SK-N-SH treated with all-trans-retinoic acid at 6 μM for 48 hours (cell line): ENCODE measurements around the gene RAB39B.

Experiments
- ATAC-seq: fragments of 200-7000 bp; cut with Tn5 transposase; 3 replicates; pipeline ENCODE4 v1.9.1; 2020; ENCODE audit warnings: mild to moderate bottlenecking, moderate library complexity
- ARNTL ChIP-seq: fragments of 450-650 bp; formaldehyde crosslinking; IDR thresholded peaks from 2 replicates; pipeline ENCODE4 v1.5.0; 2020; ENCODE audit warnings: low read depth, mild to moderate bottlenecking, moderate library complexity, borderline replicate concordance
- BACH2 ChIP-seq: fragments of 250-450 bp; sonication (Bioruptor Pico); IDR thresholded peaks from 2 replicates; pipeline ENCODE4 v1.9.0; 2021; ENCODE audit warnings: mild to moderate bottlenecking, borderline replicate concordance
- CSDC2 ChIP-seq: fragments of 250-450 bp; sonication (Bioruptor Pico); IDR thresholded peaks from 2 replicates; pipeline ENCODE4 v1.5.0; 2020; ENCODE audit warnings: mild to moderate bottlenecking, moderate library complexity
- ESRRG ChIP-seq: fragments of 250-450 bp; sonication (Bioruptor Pico); IDR thresholded peaks from 2 replicates; pipeline ENCODE4 v1.6.1; 2021; ENCODE audit warnings: mild to moderate bottlenecking
- GLIS3 ChIP-seq: fragments of 250-450 bp; sonication (Bioruptor Pico); IDR thresholded peaks from 2 replicates; pipeline ENCODE4 v1.5.0; 2020; ENCODE audit warnings: mild to moderate bottlenecking, moderate library complexity
- ISL1 ChIP-seq: fragments of 250-450 bp; sonication (Bioruptor Pico); IDR thresholded peaks from 2 replicates; pipeline ENCODE4 v2.1.2; 2022; ENCODE audit warnings: mild to moderate bottlenecking, moderate library complexity
- OSR1 ChIP-seq: fragments of 250-450 bp; sonication (Bioruptor Pico); IDR thresholded peaks from 2 replicates; pipeline ENCODE4 v1.8.0; 2022; ENCODE audit warnings: moderate library complexity, mild to moderate bottlenecking, inconsistent platforms
- PPARA ChIP-seq: fragments of 250-450 bp; sonication (Bioruptor Pico); IDR thresholded peaks from 2 replicates; pipeline ENCODE4 v1.5.0; 2020; ENCODE audit warnings: mild to moderate bottlenecking, borderline replicate concordance
- RARB ChIP-seq: fragments of 250-450 bp; sonication (Bioruptor Pico); IDR thresholded peaks from 2 replicates; pipeline ENCODE4 v1.8.0; 2021; ENCODE audit warnings: mild to moderate bottlenecking, moderate library complexity
- SNAI2 ChIP-seq: fragments of 250-450 bp; sonication (Bioruptor Pico); IDR thresholded peaks from 2 replicates; pipeline ENCODE4 v1.5.0; 2020; ENCODE audit warnings: mild to moderate bottlenecking, moderate library complexity
- TCF4 ChIP-seq: fragments of 250-450 bp; sonication (Bioruptor Pico); IDR thresholded peaks from 2 replicates; pipeline ENCODE4 v1.8.0; 2021; ENCODE audit warnings: mild to moderate bottlenecking, moderate library complexity, borderline replicate concordance
- TOX ChIP-seq: fragments of 250-450 bp; sonication (Bioruptor Pico); IDR thresholded peaks from 2 replicates; pipeline ENCODE4 v1.8.0; 2021; ENCODE audit warnings: mild to moderate bottlenecking, moderate library complexity, borderline replicate concordance
- ZC3H10 ChIP-seq: fragments of 250-450 bp; sonication (Bioruptor Pico); IDR thresholded peaks from 2 replicates; pipeline ENCODE4 v1.5.1; 2021; ENCODE audit warnings: mild to moderate bottlenecking, moderate library complexity
- ZFP3 ChIP-seq: fragments of 250-450 bp; sonication (Bioruptor Pico); IDR thresholded peaks from 2 replicates; pipeline ENCODE4 v1.5.0; 2020; ENCODE audit warnings: mild to moderate bottlenecking, moderate library complexity
- ZFP30 ChIP-seq: fragments of 450-650 bp; formaldehyde crosslinking; IDR thresholded peaks from 2 replicates; pipeline ENCODE4 v1.5.0; 2022; ENCODE audit warnings: mild to moderate bottlenecking, moderate library complexity
- ZNF565 ChIP-seq: fragments of 450-650 bp; formaldehyde crosslinking; conservative IDR thresholded peaks from 2 replicates; pipeline ENCODE4 v1.5.0; 2020; ENCODE audit warnings: low read depth, mild to moderate bottlenecking, moderate library complexity
- ZNF70 ChIP-seq: fragments of 450-650 bp; formaldehyde crosslinking; IDR thresholded peaks from 2 replicates; pipeline ENCODE4 v1.5.0; 2020; ENCODE audit warnings: mild to moderate bottlenecking, moderate library complexity
- ZNF8 ChIP-seq: fragments of 450-650 bp; formaldehyde crosslinking; IDR thresholded peaks from 2 replicates; pipeline ENCODE4 v1.5.0; 2020; ENCODE audit warnings: mild to moderate bottlenecking, moderate library complexity
- TF ChIP-seq, protein P1 (sequence below): fragments of 250-450 bp; sonication (Bioruptor Pico); IDR thresholded peaks from 2 replicates; pipeline ENCODE4 v1.8.0; 2021; ENCODE audit warnings: low read depth, mild to moderate bottlenecking, moderate library complexity, borderline replicate concordance
- TF ChIP-seq, protein P2 (sequence below): fragments of 250-450 bp; sonication (Bioruptor Pico); IDR thresholded peaks from 2 replicates; pipeline ENCODE4 v1.5.1; 2020; ENCODE audit warnings: low read depth, mild to moderate bottlenecking, moderate library complexity
- TF ChIP-seq, protein P3 (sequence below): fragments of 250-450 bp; sonication (Bioruptor Pico); IDR thresholded peaks from 2 replicates; pipeline ENCODE4 v1.5.1; 2021; ENCODE audit warnings: mild to moderate bottlenecking, moderate library complexity
- TF ChIP-seq, protein P4 (sequence below): fragments of 250-450 bp; sonication (Bioruptor Pico); IDR thresholded peaks from 2 replicates; pipeline ENCODE4 v1.8.0; 2020; ENCODE audit warnings: mild to moderate bottlenecking, moderate library complexity, borderline replicate concordance

The RAB39B gene

DNA sequence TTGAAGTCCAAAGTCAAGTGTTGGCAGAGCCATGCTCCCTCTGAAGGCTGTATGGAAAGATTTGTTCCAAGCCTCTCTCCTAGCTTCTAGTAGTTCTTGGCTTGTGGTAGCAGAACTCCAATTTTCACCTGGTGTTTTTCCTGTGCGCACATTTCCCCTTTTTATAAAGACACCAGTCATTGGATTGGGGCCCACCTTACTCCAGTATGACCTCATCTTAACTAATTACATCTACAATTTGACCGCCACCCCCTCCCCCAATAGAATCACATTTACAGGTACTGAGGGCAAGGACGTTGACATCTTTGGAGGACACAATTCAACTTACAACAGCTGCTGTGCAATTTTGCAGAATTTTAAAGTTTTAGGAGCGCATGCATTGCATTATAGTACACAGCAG lies 16.8 kb downstream of the RAB39B start:
- TF ChIP-seq, protein P1, sequence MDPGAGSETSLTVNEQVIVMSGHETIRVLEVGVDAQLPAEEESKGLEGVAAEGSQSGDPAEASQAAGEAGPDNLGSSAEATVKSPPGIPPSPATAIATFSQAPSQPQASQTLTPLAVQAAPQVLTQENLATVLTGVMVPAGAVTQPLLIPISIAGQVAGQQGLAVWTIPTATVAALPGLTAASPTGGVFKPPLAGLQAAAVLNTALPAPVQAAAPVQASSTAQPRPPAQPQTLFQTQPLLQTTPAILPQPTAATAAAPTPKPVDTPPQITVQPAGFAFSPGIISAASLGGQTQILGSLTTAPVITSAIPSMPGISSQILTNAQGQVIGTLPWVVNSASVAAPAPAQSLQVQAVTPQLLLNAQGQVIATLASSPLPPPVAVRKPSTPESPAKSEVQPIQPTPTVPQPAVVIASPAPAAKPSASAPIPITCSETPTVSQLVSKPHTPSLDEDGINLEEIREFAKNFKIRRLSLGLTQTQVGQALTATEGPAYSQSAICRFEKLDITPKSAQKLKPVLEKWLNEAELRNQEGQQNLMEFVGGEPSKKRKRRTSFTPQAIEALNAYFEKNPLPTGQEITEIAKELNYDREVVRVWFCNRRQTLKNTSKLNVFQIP (CRISPR knock-in tag), result no peak
- TF ChIP-seq CSDC2 (CRISPR knock-in tag) (no peak), TCF4 (CRISPR knock-in tag) (no peak), ISL1 (CRISPR knock-in tag) (no peak), OSR1 (CRISPR knock-in tag) (no peak), ARNTL (no peak), ZC3H10 (CRISPR knock-in tag) (no peak), SNAI2 (no peak), RARB (CRISPR knock-in tag) (no peak), ZFP3 (CRISPR knock-in tag) (no peak), BACH2 (CRISPR knock-in tag) (no peak), ESRRG (CRISPR knock-in tag) (no peak), ZNF8 (CRISPR knock-in tag) (no peak), ZFP30 (CRISPR knock-in tag) (no peak), ZNF565 (CRISPR knock-in tag) (no peak)
- TF ChIP-seq, protein P2, sequence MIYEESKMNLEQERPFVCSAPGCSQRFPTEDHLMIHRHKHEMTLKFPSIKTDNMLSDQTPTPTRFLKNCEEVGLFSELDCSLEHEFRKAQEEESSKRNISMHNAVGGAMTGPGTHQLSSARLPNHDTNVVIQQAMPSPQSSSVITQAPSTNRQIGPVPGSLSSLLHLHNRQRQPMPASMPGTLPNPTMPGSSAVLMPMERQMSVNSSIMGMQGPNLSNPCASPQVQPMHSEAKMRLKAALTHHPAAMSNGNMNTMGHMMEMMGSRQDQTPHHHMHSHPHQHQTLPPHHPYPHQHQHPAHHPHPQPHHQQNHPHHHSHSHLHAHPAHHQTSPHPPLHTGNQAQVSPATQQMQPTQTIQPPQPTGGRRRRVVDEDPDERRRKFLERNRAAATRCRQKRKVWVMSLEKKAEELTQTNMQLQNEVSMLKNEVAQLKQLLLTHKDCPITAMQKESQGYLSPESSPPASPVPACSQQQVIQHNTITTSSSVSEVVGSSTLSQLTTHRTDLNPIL (CRISPR knock-in tag), result no peak
- TF ChIP-seq, protein P3, sequence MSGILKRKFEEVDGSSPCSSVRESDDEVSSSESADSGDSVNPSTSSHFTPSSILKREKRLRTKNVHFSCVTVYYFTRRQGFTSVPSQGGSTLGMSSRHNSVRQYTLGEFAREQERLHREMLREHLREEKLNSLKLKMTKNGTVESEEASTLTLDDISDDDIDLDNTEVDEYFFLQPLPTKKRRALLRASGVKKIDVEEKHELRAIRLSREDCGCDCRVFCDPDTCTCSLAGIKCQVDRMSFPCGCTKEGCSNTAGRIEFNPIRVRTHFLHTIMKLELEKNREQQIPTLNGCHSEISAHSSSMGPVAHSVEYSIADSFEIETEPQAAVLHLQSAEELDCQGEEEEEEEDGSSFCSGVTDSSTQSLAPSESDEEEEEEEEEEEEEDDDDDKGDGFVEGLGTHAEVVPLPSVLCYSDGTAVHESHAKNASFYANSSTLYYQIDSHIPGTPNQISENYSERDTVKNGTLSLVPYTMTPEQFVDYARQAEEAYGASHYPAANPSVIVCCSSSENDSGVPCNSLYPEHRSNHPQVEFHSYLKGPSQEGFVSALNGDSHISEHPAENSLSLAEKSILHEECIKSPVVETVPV (CRISPR knock-in tag), result no peak
- TF ChIP-seq, protein P4, sequence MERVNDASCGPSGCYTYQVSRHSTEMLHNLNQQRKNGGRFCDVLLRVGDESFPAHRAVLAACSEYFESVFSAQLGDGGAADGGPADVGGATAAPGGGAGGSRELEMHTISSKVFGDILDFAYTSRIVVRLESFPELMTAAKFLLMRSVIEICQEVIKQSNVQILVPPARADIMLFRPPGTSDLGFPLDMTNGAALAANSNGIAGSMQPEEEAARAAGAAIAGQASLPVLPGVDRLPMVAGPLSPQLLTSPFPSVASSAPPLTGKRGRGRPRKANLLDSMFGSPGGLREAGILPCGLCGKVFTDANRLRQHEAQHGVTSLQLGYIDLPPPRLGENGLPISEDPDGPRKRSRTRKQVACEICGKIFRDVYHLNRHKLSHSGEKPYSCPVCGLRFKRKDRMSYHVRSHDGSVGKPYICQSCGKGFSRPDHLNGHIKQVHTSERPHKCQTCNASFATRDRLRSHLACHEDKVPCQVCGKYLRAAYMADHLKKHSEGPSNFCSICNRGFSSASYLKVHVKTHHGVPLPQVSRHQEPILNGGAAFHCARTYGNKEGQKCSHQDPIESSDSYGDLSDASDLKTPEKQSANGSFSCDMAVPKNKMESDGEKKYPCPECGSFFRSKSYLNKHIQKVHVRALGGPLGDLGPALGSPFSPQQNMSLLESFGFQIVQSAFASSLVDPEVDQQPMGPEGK, result no peak
- ATAC-seq, result no peak

DNA sequence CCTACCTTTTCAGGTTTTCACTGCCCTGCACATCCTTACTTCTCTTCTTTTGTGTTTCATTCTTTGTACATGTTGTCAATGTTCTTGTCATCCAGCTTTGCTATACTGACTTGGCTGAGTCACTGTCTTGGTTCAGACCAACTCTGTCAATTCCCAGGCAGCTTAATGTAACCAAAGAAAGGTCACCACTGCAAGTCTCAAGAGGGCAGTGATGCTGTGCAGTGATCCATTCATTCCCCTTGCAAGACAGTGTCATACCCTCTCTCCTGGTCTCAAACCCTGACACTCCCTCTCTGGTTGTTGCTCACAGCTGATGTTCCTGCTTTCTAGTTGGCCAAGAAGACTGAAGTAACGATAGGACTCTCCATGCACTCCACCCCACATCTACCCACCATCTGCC lies 17.5 kb downstream of the RAB39B start:
- no peak for ATAC-seq
- TF ChIP-seq ZC3H10 (CRISPR knock-in tag), result no peak
- no peak for TF ChIP-seq ZNF565 (CRISPR knock-in tag)
- TF ChIP-seq GLIS3 (CRISPR knock-in tag), result no peak
- TF ChIP-seq ZNF70 (CRISPR knock-in tag), result no peak
- TF ChIP-seq ESRRG (CRISPR knock-in tag), result no peak
- no peak for TF ChIP-seq PPARA (CRISPR knock-in tag)
- no peak for TF ChIP-seq BACH2 (CRISPR knock-in tag)
- no peak for TF ChIP-seq OSR1 (CRISPR knock-in tag)
- no peak for TF ChIP-seq SNAI2

DNA sequence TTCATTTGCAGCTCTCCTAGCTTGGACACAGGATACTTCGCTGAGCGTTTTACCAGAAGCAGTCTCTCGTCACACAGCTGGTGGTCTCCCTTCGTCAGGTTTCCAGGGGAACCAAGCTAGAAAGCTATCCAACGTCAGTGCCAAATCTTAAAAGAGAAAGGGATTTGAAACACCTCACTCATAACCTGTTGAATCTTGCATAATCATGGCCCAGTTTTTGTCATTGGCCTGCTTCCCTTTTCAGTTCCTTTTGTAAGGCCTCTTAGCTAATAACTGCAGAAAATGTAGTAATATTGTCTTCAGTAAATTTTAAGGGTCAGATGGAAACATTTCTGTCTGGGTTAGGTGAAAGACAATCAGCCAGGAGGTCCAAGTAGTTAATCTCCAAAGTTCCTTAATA lies 22.0 kb downstream of the RAB39B start:
- no peak for ATAC-seq
- no peak for TF ChIP-seq ARNTL
- no peak for TF ChIP-seq CSDC2 (CRISPR knock-in tag)
- TF ChIP-seq, protein P4, result no peak
- no peak for TF ChIP-seq PPARA (CRISPR knock-in tag)
- no peak for TF ChIP-seq ZFP30 (CRISPR knock-in tag)
- no peak for TF ChIP-seq TOX (CRISPR knock-in tag)
- TF ChIP-seq, protein P3 (CRISPR knock-in tag), result no peak
- TF ChIP-seq, protein P1 (CRISPR knock-in tag), result no peak
- TF ChIP-seq ZFP3 (CRISPR knock-in tag), result no peak
- TF ChIP-seq ZNF8 (CRISPR knock-in tag), result no peak
- no peak for TF ChIP-seq ZC3H10 (CRISPR knock-in tag)
- no peak for TF ChIP-seq GLIS3 (CRISPR knock-in tag)
- TF ChIP-seq, protein P2 (CRISPR knock-in tag), result no peak
- no peak for TF ChIP-seq OSR1 (CRISPR knock-in tag)
- TF ChIP-seq ESRRG (CRISPR knock-in tag), result no peak
- TF ChIP-seq BACH2 (CRISPR knock-in tag), result no peak
